SK-N-SH (cell line): ENCODE results near the gene DMKN. TPM values are rescaled to one million over a fixed set of nuclear protein-coding genes. Genes with fewer than 3 reads are reported as not detected.

Experiments
- CTCF ChIA-PET: fragments of 300-600, 350-600 bp; formaldehyde crosslinking; extraction: SDS; loops from one replicate; lab custom pipeline; 2021; lab: Yijun Ruan, JAX
- POLR2A ChIA-PET: fragments of 350-600 bp; sonication (Branson Sonifier 250); formaldehyde crosslinking; extraction: SDS; loops from one replicate; lab custom pipeline; 2020; ENCODE audit warnings: antibody characterized with exemption, inconsistent platforms; lab: Yijun Ruan, JAX
- DNase-seq: peaks from one replicate; pipeline ENCODE4 v3.0.0; 2012
- H2AFZ ChIP-seq: fragments of 200-600 bp; sonication (generic); 2 replicates; pipeline ENCODE4 v1.8.1; 2016; ENCODE audit warnings: antibody characterized with exemption, mild to moderate bottlenecking, low read depth
- H3F3A ChIP-seq: fragments of 200-600 bp; sonication (generic); replicated peaks from 2 replicates; pipeline ENCODE3; 2016; ENCODE audit warnings: antibody characterized with exemption, mild to moderate bottlenecking; ENCODE audit not compliant: insufficient read depth
- H3K27ac ChIP-seq, 2 experiments: fragments of 200-500 bp in 1 of 2; fragments of 200-600 bp in 1 of 2; sonication (Bioruptor generic) in 1 of 2; sonication (generic), shearing (Covaris generic) in 1 of 2; 2 replicates each; pipeline versions ENCODE4 v1.5.1 to v1.6.1; 2014 to 2016; ENCODE audit warnings: low read depth in 2 of 2, inconsistent platforms in 1 of 2, low read length in 1 of 2, mild to moderate bottlenecking in 1 of 2, mixed read lengths in 1 of 2
- H3K27me3 ChIP-seq: fragments of 200-600 bp; sonication (generic), shearing (Covaris generic); 2 replicates; pipeline ENCODE4 v1.6.1; 2016; ENCODE audit warnings: mixed run types; ENCODE audit not compliant: insufficient read depth
- H3K36me3 ChIP-seq, 2 experiments: fragments of 200-500 bp in 1 of 2; fragments of 200-600 bp in 1 of 2; sonication (Bioruptor generic) in 1 of 2; sonication (generic) in 1 of 2; replicated peaks in 1 of 2; 2 replicates each; pipeline versions ENCODE3 to v1.5.1; 2014 to 2016; ENCODE audit warnings: low read length in 1 of 2, mild to moderate bottlenecking in 1 of 2; ENCODE audit not compliant: insufficient read depth in 2 of 2, control insufficient read depth in 1 of 2
- H3K4me1 ChIP-seq, 2 experiments: fragments of 200-500 bp in 1 of 2; fragments of 200-600 bp in 1 of 2; sonication (Bioruptor generic) in 1 of 2; sonication (generic), shearing (Covaris generic) in 1 of 2; 2 replicates each; pipeline versions ENCODE4 v1.5.1 to v1.6.1; 2014 to 2016; ENCODE audit warnings: low read depth in 1 of 2, low read length in 1 of 2, mixed run types in 1 of 2; ENCODE audit not compliant: insufficient read depth in 2 of 2, control insufficient read depth in 1 of 2
- H3K4me2 ChIP-seq: fragments of 200-600 bp; sonication (generic), shearing (Covaris generic); 2 replicates; pipeline ENCODE4 v1.6.1; 2017; ENCODE audit warnings: mixed run types
- H3K4me3 ChIP-seq, 2 experiments: fragments of 200-500 bp in 1 of 2; fragments of 200-600 bp in 1 of 2; sonication (Bioruptor generic) in 1 of 2; sonication (generic), shearing (Covaris generic) in 1 of 2; 2 replicates each; pipeline versions ENCODE4 v1.5.1 to v1.8.1; 2014 to 2016; ENCODE audit warnings: low read depth in 2 of 2, inconsistent platforms in 1 of 2, low read length in 1 of 2, mild to moderate bottlenecking in 1 of 2, mixed read lengths in 1 of 2, moderate library complexity in 1 of 2
- H3K79me2 ChIP-seq: fragments of 200-600 bp; sonication (generic); 2 replicates; pipeline ENCODE4 v1.8.1; 2017; ENCODE audit warnings: mild to moderate bottlenecking; ENCODE audit not compliant: insufficient read depth
- H3K9ac ChIP-seq: fragments of 200-600 bp; sonication (generic); 2 replicates; pipeline ENCODE4 v1.6.1; 2017; ENCODE audit warnings: mixed run types
- H3K9me2 ChIP-seq: fragments of 200-600 bp; sonication (generic); 2 replicates; pipeline ENCODE4 v1.6.1; 2017; ENCODE audit warnings: mixed run types
- H3K9me3 ChIP-seq: fragments of 200-600 bp; sonication (generic); 2 replicates; pipeline ENCODE4 v1.6.1; 2017; ENCODE audit warnings: mixed run types, mild to moderate bottlenecking, moderate library complexity
- H4K20me1 ChIP-seq: fragments of 200-600 bp; sonication (generic); 2 replicates; pipeline ENCODE4 v1.6.1; 2017; ENCODE audit warnings: mild to moderate bottlenecking, mixed run types; ENCODE audit not compliant: insufficient read depth
- EP300 ChIP-seq, 2 experiments: IDR thresholded peaks; 2 replicates each; pipeline versions ENCODE4 v1.4.0 to v1.6.1; 2012; ENCODE audit warnings: borderline replicate concordance in 1 of 2, low read depth in 1 of 2, low read length in 1 of 2
- EZH2phosphoT487 ChIP-seq: fragments of 200-600 bp; sonication (generic); IDR thresholded peaks from 2 replicates; pipeline ENCODE4 v1.6.1; 2017; ENCODE audit warnings: low read depth, mixed run types, mild to moderate bottlenecking, antibody characterized with exemption, moderate library complexity, borderline replicate concordance
- FOXJ3 ChIP-seq: sonication (generic); formaldehyde crosslinking; IDR thresholded peaks from 2 replicates; pipeline ENCODE4 v1.5.1; 2020; ENCODE audit warnings: mild to moderate bottlenecking, missing genetic modification reagents
- GABPA ChIP-seq: IDR thresholded peaks from 2 replicates; pipeline ENCODE4 v1.4.0; 2012; ENCODE audit warnings: low read depth, mild to moderate bottlenecking
- GATA2 ChIP-seq: sonication (generic); formaldehyde crosslinking; IDR thresholded peaks from 2 replicates; pipeline ENCODE4 v1.5.0; 2020; ENCODE audit warnings: mild to moderate bottlenecking, missing genetic modification reagents
- JUND ChIP-seq: IDR thresholded peaks from 2 replicates; pipeline ENCODE4 v1.4.0; 2012
- MEF2A ChIP-seq: IDR thresholded peaks from 2 replicates; pipeline ENCODE4 v1.4.0; 2012; ENCODE audit warnings: low read depth, borderline replicate concordance
- MXI1 ChIP-seq: IDR thresholded peaks from 2 replicates; pipeline ENCODE4 v1.6.1; 2012; ENCODE audit warnings: mild to moderate bottlenecking, low read depth, low read length, improper control_type of control experiment
- NRF1 ChIP-seq: IDR thresholded peaks from 2 replicates; pipeline ENCODE4 v1.6.1; 2012; ENCODE audit warnings: low read depth, mild to moderate bottlenecking, low read length
- RAD21 ChIP-seq: IDR thresholded peaks from 2 replicates; pipeline ENCODE4 v1.6.1; 2012; ENCODE audit warnings: mild to moderate bottlenecking, low read length
- RCOR1 ChIP-seq: fragments of 150-350 bp; IDR thresholded peaks from 2 replicates; pipeline ENCODE4 v1.6.1; 2017; ENCODE audit warnings: antibody characterized with exemption, low read length
- RXRA ChIP-seq: IDR thresholded peaks from 2 replicates; pipeline ENCODE4 v1.4.0; 2012; ENCODE audit warnings: low read depth, mild to moderate bottlenecking, borderline replicate concordance
- SIN3A ChIP-seq: IDR thresholded peaks from 2 replicates; pipeline ENCODE4 v1.6.1; 2012; ENCODE audit warnings: low read depth, mild to moderate bottlenecking, low read length, moderate library complexity, borderline replicate concordance
- TCF12 ChIP-seq: IDR thresholded peaks from 2 replicates; pipeline ENCODE4 v1.4.0; 2012
- USF1 ChIP-seq: IDR thresholded peaks from 2 replicates; pipeline ENCODE4 v1.4.0; 2012; ENCODE audit warnings: low read depth, borderline replicate concordance
- USF2 ChIP-seq: fragments of 150-350 bp; IDR thresholded peaks from 2 replicates; pipeline ENCODE4 v1.6.1; 2017; ENCODE audit warnings: antibody characterized with exemption, low read length, low read depth, borderline replicate concordance
- YY1 ChIP-seq: IDR thresholded peaks from 2 replicates; pipeline ENCODE4 v1.4.0; 2012; ENCODE audit warnings: low read depth, mild to moderate bottlenecking
- ZBTB33 ChIP-seq: IDR thresholded peaks from 2 replicates; pipeline ENCODE4 v1.4.0; 2012; ENCODE audit warnings: low read depth, borderline replicate concordance
- WGBS: methylation state at CpG from one replicate; pipeline ENCODE4 v1.1.6; 2017; ENCODE audit warnings: low lambda C conversion rate; 5-methylcytosine and 5-hydroxymethylcytosine counted together
- polyA plus RNA-seq, 3 experiments: library from polyadenylated mRNA; depleted of rRNA; stranded (reverse); fragments of >200 nt; gene quantifications; 2 replicates each; pipeline ENCODE4 v1.2.3, GENCODE V29; 2012
- TF ChIP-seq, protein P1 (sequence below): IDR thresholded peaks from 2 replicates; pipeline ENCODE4 v1.4.0; 2012; ENCODE audit warnings: low read depth

The DMKN gene
- polyA plus RNA-seq, 1 of the 3 experiments (the other 2 are of a cell fraction): not detected

DNA sequence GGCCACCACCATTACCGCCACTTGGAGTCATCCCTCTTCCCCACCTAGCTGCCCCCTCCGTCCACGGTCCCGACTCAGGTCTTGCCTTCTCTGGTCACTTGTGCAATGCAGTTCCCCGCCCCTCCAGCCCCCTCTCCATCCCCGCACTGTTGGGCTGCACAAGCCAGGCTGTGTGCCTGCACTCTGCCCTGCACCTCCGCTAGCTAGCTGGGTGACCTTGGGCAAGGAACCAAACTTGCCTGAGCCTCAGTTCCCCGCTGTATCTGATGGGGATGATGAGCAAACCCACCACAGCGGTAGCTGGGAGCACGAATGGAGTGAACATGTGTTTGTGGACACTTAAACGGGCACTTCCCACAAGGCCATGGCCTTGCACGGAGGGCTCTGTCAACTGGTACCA is 26.4 kb upstream of the DMKN start:
- WGBS: 89% methylated on average over 12 of the region's 12 CpGs
- Histone ChIP-seq H2AFZ (no peak overlapping the region), H4K20me1 (no peaks in the 10 kb centered on the region), H3K27me3 (peaks cover 10% of the 10 kb centered on the region; the same call in 1 of the 2 replicates), H3K4me1 (peaks cover 0 to 12% of the 10 kb centered on the region in 2 experiments; a peak in 2 of 4 replicates), H3K9ac (no peak overlapping the region), H3K4me2 (no peak overlapping the region), H3K36me3 (peaks cover 0 to 7% of the 10 kb centered on the region in 2 experiments), H3K9me3 (no peaks in the 10 kb centered on the region), H3K9me2 (no peaks in the 10 kb centered on the region), H3K4me3 (no peak overlapping the region), H3F3A (no peaks in the 10 kb centered on the region), H3K27ac (no peak overlapping the region), H3K79me2 (peaks cover 10% of the 10 kb centered on the region; the same call in 1 of the 2 replicates)
- DNase-seq: no peak
- ChIA-PET POLR2A (no interaction called here), CTCF (interaction anchor here (0.6 kb wide), 1 partner anchor 45 kb away, joined by 3 read pairs; no protein-coding TSS in a partner anchor)
- TF ChIP-seq EZH2phosphoT487 (no peak), RAD21 (no peak), MEF2A (no peak), GATA2 (CRISPR knock-in tag) (no peak), JUND (no peak)

- ChIA-PET CTCF (no interaction called here), POLR2A (no interaction called here)
- H3F3A ChIP-seq: no peaks in the 10 kb centered on the region
- H3K9ac ChIP-seq: no peak overlapping the region
- H3K4me1 ChIP-seq: peaks cover 0 to 8% of the 10 kb centered on the region in 2 experiments; a peak in 2 of 4 replicates
- H3K4me3 ChIP-seq: no peak overlapping the region
- DNase-seq: no peak
- H3K36me3 ChIP-seq: peaks cover 0 to 7% of the 10 kb centered on the region in 2 experiments
- H3K27me3 ChIP-seq: peaks cover 15% of the 10 kb centered on the region
- H3K79me2 ChIP-seq: peaks cover 5% of the 10 kb centered on the region; the same call in 1 of the 2 replicates
- no peaks in the 10 kb centered on the region for H4K20me1 ChIP-seq
- H3K9me3 ChIP-seq: no peaks in the 10 kb centered on the region
- H3K27ac ChIP-seq: no peak overlapping the region
- no peak overlapping the region for H2AFZ ChIP-seq
- 85% methylated on average over 6 of the region's 6 CpGs for WGBS
- H3K4me2 ChIP-seq: no peak overlapping the region
- no peaks in the 10 kb centered on the region for H3K9me2 ChIP-seq
- TF ChIP-seq GABPA: no peak
- TF ChIP-seq YY1: no peak
- no peak for TF ChIP-seq USF1
- TF ChIP-seq SIN3A: no peak
- TF ChIP-seq, all 33 proteins: peak for 0
Measured at GRCh38 chr19:35539314-35539713, 25.9 kb upstream of the DMKN start.

DNA sequence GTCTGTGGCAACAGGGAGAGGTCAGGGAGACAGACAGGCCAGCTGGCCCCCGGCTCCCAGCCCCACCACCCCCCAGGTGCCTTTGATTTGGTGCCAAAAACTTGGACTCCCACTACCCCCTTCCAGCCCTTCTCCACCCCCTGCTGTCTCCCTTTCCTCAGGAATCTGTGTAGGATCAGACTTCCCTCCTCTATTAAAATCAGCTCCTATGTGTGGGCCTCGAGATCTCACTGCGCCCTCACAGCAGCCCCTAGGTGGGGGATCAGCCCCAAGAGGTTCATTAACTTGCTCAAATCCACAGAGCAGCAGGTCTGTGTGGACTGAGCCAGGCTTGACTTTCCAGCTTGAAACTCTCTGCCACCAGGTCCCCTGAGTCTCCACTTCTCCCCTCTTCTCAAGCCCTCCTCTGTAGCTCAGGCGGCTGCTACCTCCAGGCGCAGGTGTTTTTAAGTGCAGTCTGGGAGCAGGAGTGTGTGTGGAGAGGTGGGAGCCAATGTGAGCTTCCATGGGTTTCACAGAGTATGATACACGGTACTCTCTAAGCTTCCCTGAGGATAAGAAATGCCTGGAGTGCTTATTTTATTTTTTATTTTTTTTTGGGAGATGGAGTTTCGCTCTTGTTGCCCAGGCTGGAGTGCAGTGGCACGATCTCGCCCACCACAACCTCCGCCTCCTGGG is 21.5 kb upstream of the DMKN start:
- Histone ChIP-seq H3K9me3 (no peaks in the 10 kb centered on the region), H3K36me3 (no peaks in the 10 kb centered on the region), H3K27me3 (peaks cover 59% of the 10 kb centered on the region), H4K20me1 (no peaks in the 10 kb centered on the region), H3F3A (no peaks in the 10 kb centered on the region), H3K27ac (no peak overlapping the region), H3K79me2 (no peaks in the 10 kb centered on the region), H3K9me2 (no peaks in the 10 kb centered on the region), H3K4me1 (peaks cover 0 to 5% of the 10 kb centered on the region in 2 experiments; a peak in 1 of 4 replicates), H3K4me2 (no peak overlapping the region), H2AFZ (no peak overlapping the region), H3K4me3 (no peak overlapping the region), H3K9ac (no peak overlapping the region)
- no peak for DNase-seq
- ChIA-PET POLR2A (no interaction called here), CTCF (interaction anchor here (0.7 to 1.4 kb wide), 3 partner anchors 14 to 24 kb away, joined by 3 to 9 read pairs (median 3); no protein-coding TSS in a partner anchor)
- WGBS: 35% methylated on average over 10 of the region's 10 CpGs
- TF ChIP-seq MXI1 (no peak), MEF2A (no peak), RCOR1 (no peak), TCF12 (no peak), USF2 (no peak), RXRA (no peak), RAD21 (no peak), EP300 (IDR thresholded peaks at IDR 0.05; ENCODE audit: borderline replicate concordance in 1 of 2, low read depth in 1 of 2, low read length in 1 of 2) (no peak), FOXJ3 (no peak), NRF1 (no peak), ZBTB33 (no peak)
- TF ChIP-seq, protein P1, sequence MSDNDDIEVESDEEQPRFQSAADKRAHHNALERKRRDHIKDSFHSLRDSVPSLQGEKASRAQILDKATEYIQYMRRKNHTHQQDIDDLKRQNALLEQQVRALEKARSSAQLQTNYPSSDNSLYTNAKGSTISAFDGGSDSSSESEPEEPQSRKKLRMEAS: no peak
